Endothelial cell of umbilical vein (primary cell): ENCODE data around the gene FGD3. TPM values are rescaled to one million over a fixed set of nuclear protein-coding genes. Genes with fewer than 3 reads are reported as not detected.

ENCODE experiments used
- BruUV-seq: library from RNA; stranded (reverse); fragments of 400-500 nt; replicated peaks from 2 replicates; lab custom pipeline; 2021; lab: Mats Ljungman, UMichigan
- CTCF ChIA-PET: fragments of 300-600, 350-600 bp; sonication (Branson Sonifier 250); formaldehyde crosslinking; loops from one replicate; lab custom pipeline; 2021; ENCODE audit warnings: antibody characterized with exemption, inconsistent platforms; lab: Charles Lee
- POLR2A ChIA-PET: fragments of 300-600, 350-600 bp; sonication (Branson Sonifier 250); formaldehyde crosslinking; loops from one replicate; lab custom pipeline; 2021; ENCODE audit warnings: antibody characterized with exemption, inconsistent platforms; lab: Charles Lee
- DNase-seq: peaks from one replicate; pipeline ENCODE4 v3.0.0-alpha.2; 2011; ENCODE audit warnings: low read depth, low spot score
- FAIRE-seq: peaks from 2 replicates; lab custom pipeline; 2011; peaks lifted over from hg19 to GRCh38; lab: Jason Lieb, UNC
- H2AFZ ChIP-seq: 2 replicates; pipeline ENCODE4 v1.6.0; 2012; ENCODE audit warnings: low read depth, low read length, control low read depth, inconsistent platforms
- H3K27ac ChIP-seq: 2 replicates; pipeline ENCODE4 v1.5.1; 2011; ENCODE audit warnings: low read depth, mild to moderate bottlenecking, control low read depth, low read length, moderate library complexity; ENCODE audit not compliant: insufficient read depth
- H3K27me3 ChIP-seq, 2 experiments: 2 replicates each; pipeline versions ENCODE4 v1.6.0 to v1.6.1; 2011; ENCODE audit warnings: low read length in 2 of 2, mixed read lengths in 1 of 2; ENCODE audit not compliant: control insufficient read depth in 2 of 2, insufficient read depth in 2 of 2
- H3K36me3 ChIP-seq, 2 experiments: 2 replicates in 1 of 2; 3 replicates in 1 of 2; pipeline ENCODE4 v1.5.1; 2011; ENCODE audit warnings: low read length in 2 of 2, mild to moderate bottlenecking in 1 of 2, moderate library complexity in 1 of 2; ENCODE audit not compliant: control insufficient read depth in 2 of 2, insufficient read depth in 2 of 2; ENCODE audit errors: extremely low read depth in 1 of 2
- H3K4me1 ChIP-seq: 3 replicates; pipeline ENCODE4 v1.5.1; 2011; ENCODE audit warnings: mild to moderate bottlenecking, low read length; ENCODE audit not compliant: control insufficient read depth, insufficient read depth; ENCODE audit errors: extremely low read depth
- H3K4me2 ChIP-seq: 2 replicates; pipeline ENCODE4 v1.6.1; 2011; ENCODE audit warnings: low read length, control low read depth, mixed read lengths; ENCODE audit not compliant: insufficient read depth
- H3K4me3 ChIP-seq, 3 experiments: fragments of 200-600 bp in 1 of 3; sonication (generic), shearing (Covaris generic) in 1 of 3; replicated peaks in 1 of 3; 2 replicates each; pipeline ENCODE4 v1.5.1; 2011 to 2016; ENCODE audit warnings: control low read depth in 3 of 3, low read length in 3 of 3, mild to moderate bottlenecking in 2 of 3, inconsistent platforms in 1 of 3, low read depth in 1 of 3, moderate library complexity in 1 of 3; ENCODE audit not compliant: insufficient read depth in 1 of 3
- H3K79me2 ChIP-seq: 2 replicates; pipeline ENCODE4 v1.6.0; 2012; ENCODE audit warnings: low read length, inconsistent platforms; ENCODE audit not compliant: control insufficient read depth, insufficient read depth
- H3K9ac ChIP-seq: replicated peaks from 2 replicates; pipeline ENCODE3; 2011; ENCODE audit warnings: low read length, control low read depth; ENCODE audit not compliant: insufficient read depth; ENCODE audit errors: extremely low read depth
- H3K9me1 ChIP-seq: replicated peaks from 3 replicates; pipeline ENCODE4 v1.6.0; 2011; ENCODE audit warnings: mild to moderate bottlenecking, low read length; ENCODE audit not compliant: control insufficient read depth, insufficient read depth; ENCODE audit errors: extremely low read depth
- H3K9me3 ChIP-seq: replicated peaks from 2 replicates; pipeline ENCODE4 v1.5.1; 2012; ENCODE audit warnings: low read length, inconsistent platforms; ENCODE audit not compliant: control insufficient read depth, insufficient read depth
- H4K20me1 ChIP-seq: replicated peaks from 2 replicates; pipeline ENCODE3; 2011; ENCODE audit warnings: mild to moderate bottlenecking, low read length; ENCODE audit not compliant: control insufficient read depth, insufficient read depth; ENCODE audit errors: extremely low read depth
- CTCF ChIP-seq, 2 donors: IDR thresholded peaks; 1 replicate in 1 of 2; 2 replicates in 1 of 2; pipeline ENCODE4 v1.5.1; 2011; ENCODE audit warnings: low read length in 2 of 2, mild to moderate bottlenecking in 2 of 2, moderate library complexity in 2 of 2, control low read depth in 1 of 2, inconsistent platforms in 1 of 2, low read depth in 1 of 2; ENCODE audit not compliant: insufficient read depth in 1 of 2; ENCODE audit errors: extremely low read depth in 1 of 2
- EZH2 ChIP-seq: IDR thresholded peaks from 2 replicates; pipeline ENCODE4 v1.6.1; 2012; ENCODE audit warnings: borderline replicate concordance, low read depth, mild to moderate bottlenecking, moderate library complexity, low read length, inconsistent platforms; ENCODE audit not compliant: severe bottlenecking
- FOS ChIP-seq: IDR thresholded peaks from 2 replicates; pipeline ENCODE4 v1.6.1; 2011; ENCODE audit warnings: mild to moderate bottlenecking, low read length, moderate library complexity, borderline replicate concordance; ENCODE audit not compliant: insufficient read depth
- GATA2 ChIP-seq: IDR thresholded peaks from 2 replicates; pipeline ENCODE4 v1.7.0; 2011; ENCODE audit warnings: low read depth, mild to moderate bottlenecking, moderate library complexity, mixed read lengths, low read length; ENCODE audit not compliant: insufficient read length, insufficient read depth
- JUN ChIP-seq: IDR thresholded peaks from 2 replicates; pipeline ENCODE4 v1.6.1; 2011; ENCODE audit warnings: borderline replicate concordance, low read depth; ENCODE audit not compliant: insufficient read length, insufficient read depth
- MYC ChIP-seq: IDR thresholded peaks from one replicate; pipeline ENCODE4 v1.6.1; 2011; ENCODE audit warnings: mild to moderate bottlenecking, low read depth, low read length
- POLR2A ChIP-seq: IDR thresholded peaks from 2 replicates; pipeline ENCODE4 v1.6.1; 2012; ENCODE audit warnings: low read depth, mild to moderate bottlenecking, control low read depth, low read length
- dilution Hi-C: fragments of 300-500 bp; cut with MboI; formaldehyde crosslinking; loops from one replicate; pipeline ENCODE4 v1.15.0; 2019; ENCODE audit warnings: low sequenced_read_pairs; ENCODE audit not compliant: extremely low pct_ligation_motif_present
- intact Hi-C: fragments of 100-400 bp; cut with micrococcal nuclease; formaldehyde crosslinking; loops from one replicate; pipeline ENCODE4 v1.10.0; 2022
- polyA plus RNA-seq, 4 experiments: library from polyadenylated mRNA; depleted of rRNA in 3 of 4; stranded (reverse) in 3 of 4; unstranded in 1 of 4; fragments of >200 nt; gene quantifications; 2 replicates each; pipeline versions ENCODE4 v1.2.1 to v1.2.3, GENCODE V29; 2011 to 2012; ENCODE audit warnings: missing spikeins in 1 of 4
- total RNA-seq: library from RNA; stranded (reverse); gene quantifications from 2 replicates; pipeline ENCODE4 v1.2.3, GENCODE V29; 2021
- TF ChIP-seq, protein P1 (sequence below): IDR thresholded peaks from 2 replicates; pipeline ENCODE4 v1.6.1; 2011; ENCODE audit not compliant: insufficient read depth, insufficient read length

FGD3 gene
- total and polyA plus RNA-seq, 2 donors (not counting 3 experiments of a cell fraction or from before 2014, with no cell fraction given), result not detected

DNA sequence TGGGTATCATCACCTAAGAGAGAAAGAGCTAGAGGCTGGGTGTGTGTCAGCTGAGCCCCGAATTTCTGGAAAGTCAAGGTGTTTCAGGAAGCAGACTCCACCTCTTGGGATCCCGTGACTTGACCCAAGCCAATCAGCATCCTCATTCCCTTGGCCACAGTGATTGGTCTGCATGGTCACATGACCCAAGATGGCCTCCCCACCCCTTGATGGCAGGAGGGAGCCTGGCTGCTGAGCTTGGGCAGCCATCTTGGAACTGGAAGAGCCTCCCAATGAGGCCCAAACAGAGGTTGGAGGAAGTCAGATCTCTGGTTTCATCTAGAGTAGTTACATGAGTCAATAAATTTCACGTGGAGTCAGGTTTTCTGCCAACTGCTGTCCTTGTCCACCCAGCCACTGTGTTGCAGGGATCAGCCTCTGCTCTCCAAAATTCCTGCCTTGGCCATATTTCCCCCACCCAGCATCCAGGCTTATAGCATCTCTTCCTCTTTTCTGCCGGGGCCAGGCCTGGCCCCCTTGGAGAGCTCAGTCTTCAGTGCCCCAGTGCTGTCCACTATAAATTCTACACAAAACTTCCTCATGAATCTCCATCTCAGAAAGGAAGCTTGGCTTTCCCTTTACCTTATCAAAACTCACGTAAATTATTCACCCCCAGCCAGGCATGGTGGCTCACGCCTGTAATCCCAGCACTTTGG lies 93.9 kb downstream of the FGD3 start:
- POLR2A ChIA-PET, result no interaction called here
- FAIRE-seq, result no peak

More for the DNA sequence above, 93.9 kb downstream of the FGD3 start:
- Histone ChIP-seq H3K9ac (no peak overlapping the region), H2AFZ (no peak overlapping the region), H3K4me1 (no peaks in the 10 kb centered on the region), H3K79me2 (no peaks in the 10 kb centered on the region), H3K4me3 (no peak overlapping the region), H3K9me3 (no peaks in the 10 kb centered on the region), H4K20me1 (no peaks in the 10 kb centered on the region), H3K4me2 (no peak overlapping the region), H3K27me3 (no peaks in the 10 kb centered on the region), H3K27ac (no peak overlapping the region), H3K36me3 (no peaks in the 10 kb centered on the region), H3K9me1 (no peaks in the 10 kb centered on the region)
- DNase-seq, result no peak
- TF ChIP-seq JUN, result no peak
- no peak for TF ChIP-seq FOS
- no peak for TF ChIP-seq POLR2A
- TF ChIP-seq EZH2, result no peak
- no peak for TF ChIP-seq CTCF (IDR thresholded peaks at IDR 0.05; ENCODE audit: extremely low read depth in 1 of 2, insufficient read depth in 1 of 2, low read depth in 1 of 2, low read length in 2 of 2)
- TF ChIP-seq GATA2, result no peak
- TF ChIP-seq, protein P1, sequence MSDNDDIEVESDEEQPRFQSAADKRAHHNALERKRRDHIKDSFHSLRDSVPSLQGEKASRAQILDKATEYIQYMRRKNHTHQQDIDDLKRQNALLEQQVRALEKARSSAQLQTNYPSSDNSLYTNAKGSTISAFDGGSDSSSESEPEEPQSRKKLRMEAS, result no peak
- TF ChIP-seq MYC, result no peak
- CTCF ChIA-PET, result interaction anchor here (1.0 kb wide), 1 partner anchor 38 kb away, joined by 3 read pairs; no protein-coding TSS in a partner anchor
- intact Hi-C loops, result no loop called here
- BruUV-seq, result no TSS peak
- dilution Hi-C loops, result no loop called here
